NOMO-1 treated with dmso at 0.1 percent for 144 hours (cell line): Measurements from ENCODE around the gene FAM185A.
"Not testable (repeated sequence)": the region's sequence is repeated elsewhere in the genome, so short reads cannot be mapped to it uniquely, and the experiment has no call there.

ENCODE experiments used
- DNase-seq: peaks from one replicate; lab custom pipeline; 2025; ENCODE audit not compliant: unreplicated experiment; lab: John Stamatoyannopoulos, UW

FAM185A gene

DNA sequence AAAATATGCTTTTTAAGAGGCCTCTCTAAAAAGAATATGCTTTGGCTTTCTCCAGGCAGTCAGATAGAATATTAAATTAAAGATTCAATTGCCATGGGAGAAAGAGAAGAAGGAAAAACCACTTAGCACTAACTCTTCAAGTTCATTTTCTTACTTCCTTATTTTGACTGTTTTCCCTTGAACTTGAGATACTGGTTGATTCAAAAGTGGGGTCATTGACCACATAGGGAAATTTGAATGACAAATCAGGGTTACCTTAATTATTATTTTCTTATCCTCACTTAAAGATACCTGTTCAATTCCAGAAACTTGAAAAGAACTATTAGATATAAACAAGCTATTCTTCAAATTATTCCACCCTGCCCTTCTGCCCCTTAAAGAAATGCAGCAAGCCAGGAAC, 27.4 kb downstream of the FAM185A start:
- not testable (repeated sequence) for DNase-seq

DNA sequence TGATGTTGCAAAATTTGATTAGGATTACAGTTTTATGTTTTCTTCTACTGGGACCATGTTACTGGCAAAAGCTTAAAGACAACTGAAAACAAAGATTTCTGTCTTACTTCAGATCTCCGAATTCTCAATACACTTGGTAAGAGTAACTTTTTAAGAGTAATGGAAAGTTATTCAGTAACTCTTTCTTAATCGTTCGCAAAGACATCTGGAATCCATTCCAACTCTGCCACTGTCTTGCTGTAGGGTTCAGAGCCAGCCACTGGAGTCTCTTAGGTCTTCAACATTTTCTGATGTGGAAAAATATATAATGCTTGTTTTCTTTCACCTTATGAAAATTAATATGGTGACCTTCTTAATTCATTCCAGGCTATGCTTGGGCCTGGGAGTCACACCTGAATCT, 29.9 kb downstream of the FAM185A start:
- DNase-seq: not testable (repeated sequence)

DNA sequence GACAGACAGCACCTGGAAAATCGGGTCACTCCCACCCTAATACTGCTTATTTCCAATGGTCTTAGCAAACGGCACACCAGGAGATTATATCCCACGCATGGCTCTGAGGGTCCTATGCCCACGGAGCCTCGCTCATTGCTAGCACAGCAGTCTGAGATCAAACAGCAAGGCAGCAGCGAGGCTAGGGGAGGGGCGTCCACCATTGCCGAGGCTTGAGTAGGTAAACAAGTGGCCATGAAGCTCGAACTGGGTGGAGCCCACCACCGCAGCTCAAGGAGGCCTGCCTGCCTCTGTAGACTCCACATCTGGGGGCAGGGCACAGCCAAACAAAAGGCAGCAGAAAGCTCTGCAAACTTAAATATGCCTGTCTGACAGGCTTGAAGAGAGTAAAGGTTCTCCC, 32.1 kb downstream of the FAM185A start:
- not testable (repeated sequence) for DNase-seq

DNA sequence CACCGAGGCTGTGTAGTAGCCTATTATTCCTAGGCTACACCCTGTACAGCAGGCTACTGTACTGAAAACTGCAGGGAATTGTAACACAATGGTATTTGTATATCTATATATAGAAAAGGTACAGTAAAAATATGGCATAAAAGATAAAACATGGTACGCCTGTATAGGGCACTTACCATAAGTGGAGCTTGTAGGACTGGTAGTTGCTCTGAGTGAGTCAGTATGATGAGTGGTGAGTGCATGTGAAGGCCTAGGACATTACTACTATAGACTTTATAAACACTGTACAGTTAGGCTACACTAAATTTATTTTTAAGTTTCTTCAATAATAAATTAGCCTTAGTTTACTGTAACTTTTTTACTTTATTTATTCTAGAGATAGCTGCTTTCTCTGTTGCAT, 40.0 kb downstream of the FAM185A start:
- not testable (repeated sequence) for DNase-seq

DNA sequence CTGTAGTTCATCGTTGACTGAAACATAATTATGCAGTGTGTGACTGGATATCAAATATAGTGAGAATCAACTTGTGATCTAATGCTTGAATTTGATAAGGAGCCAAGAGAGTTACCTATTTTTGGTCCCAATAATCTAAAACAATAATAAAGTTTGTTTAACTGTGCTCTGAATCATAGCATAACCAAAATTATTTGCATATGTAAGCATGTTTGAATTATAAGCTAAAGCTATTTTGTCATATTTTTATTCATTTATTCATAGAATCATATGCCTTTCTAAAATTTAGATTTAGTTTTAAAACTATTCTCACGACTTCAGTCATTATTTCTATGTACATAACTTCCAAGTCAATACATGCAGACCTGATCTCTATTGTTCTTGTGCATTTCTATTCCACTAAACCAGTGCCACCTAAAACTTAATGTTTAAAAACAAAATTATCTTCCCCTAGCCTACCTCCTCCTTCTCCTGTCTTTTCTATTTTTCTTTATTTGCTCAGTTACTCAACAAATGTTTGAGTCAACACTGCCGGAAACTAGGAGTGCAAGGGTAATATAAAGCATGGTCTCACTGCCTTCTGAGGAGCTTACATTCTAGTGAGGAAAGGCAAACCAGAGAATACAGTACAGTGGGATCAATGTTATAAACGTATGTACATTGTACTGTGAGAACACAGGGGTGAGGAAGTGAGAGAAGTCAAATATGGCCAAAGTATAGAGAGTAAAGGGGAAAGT, 41.7 kb downstream of the FAM185A start:
- not testable (repeated sequence) for DNase-seq

DNA sequence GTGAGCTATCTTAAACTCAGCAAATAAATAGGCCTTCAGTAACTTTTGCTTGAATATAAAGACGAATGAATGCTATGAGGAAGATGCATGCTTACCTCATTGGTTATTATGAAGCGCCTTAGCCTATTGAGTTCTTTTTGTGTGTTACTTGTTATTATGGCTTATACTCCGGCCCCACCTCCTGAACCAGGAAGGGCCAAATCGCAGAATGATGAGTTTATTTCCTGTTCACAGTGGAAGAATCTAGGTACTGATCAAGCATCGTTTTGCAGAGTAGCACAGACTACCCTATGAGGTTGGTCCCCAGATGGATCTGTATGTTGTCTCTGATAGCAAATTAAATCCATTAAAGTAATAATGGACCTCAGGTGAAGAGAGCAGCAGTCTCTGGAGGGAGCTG, 42.6 kb downstream of the FAM185A start:
- DNase-seq: not testable (repeated sequence)

DNA sequence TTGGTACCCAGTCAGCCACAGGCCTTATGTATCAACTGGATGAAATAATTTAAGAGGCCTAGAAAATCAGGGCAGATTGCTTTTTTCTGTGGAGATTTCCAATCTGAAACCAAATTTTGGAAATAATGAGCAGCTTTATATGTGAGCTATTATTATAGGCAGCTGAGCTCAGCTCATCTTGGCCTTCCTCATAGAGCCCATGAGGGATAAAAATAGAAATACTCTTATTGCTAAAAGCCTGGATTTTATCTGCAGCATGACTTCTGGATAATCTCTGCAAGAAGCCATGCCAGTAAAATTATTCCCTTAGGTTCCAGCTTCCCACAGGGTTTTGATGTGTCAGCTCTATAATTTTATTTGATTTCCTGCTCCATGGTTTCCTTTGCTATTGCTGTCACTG, 43.0 kb downstream of the FAM185A start:
- not testable (repeated sequence) for DNase-seq

DNA sequence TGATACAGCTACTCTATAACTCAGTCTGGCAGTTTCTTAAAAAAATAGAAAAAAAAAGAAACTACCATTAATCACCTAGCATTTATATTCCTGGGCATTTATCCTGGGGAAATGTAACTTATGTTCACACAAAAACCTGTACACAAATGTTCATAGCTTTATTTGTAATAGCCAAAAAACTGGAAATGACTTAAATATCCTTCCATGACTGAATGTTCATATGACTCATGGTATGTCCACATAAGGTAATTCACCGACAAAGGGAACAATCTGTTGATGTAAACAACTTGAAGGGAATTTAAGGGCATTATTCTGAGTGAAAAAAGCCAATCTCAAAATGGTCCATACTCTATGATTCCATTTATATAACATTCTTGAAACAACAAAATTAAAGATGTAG, 45.8 kb downstream of the FAM185A start:
- DNase-seq: not testable (repeated sequence)

DNA sequence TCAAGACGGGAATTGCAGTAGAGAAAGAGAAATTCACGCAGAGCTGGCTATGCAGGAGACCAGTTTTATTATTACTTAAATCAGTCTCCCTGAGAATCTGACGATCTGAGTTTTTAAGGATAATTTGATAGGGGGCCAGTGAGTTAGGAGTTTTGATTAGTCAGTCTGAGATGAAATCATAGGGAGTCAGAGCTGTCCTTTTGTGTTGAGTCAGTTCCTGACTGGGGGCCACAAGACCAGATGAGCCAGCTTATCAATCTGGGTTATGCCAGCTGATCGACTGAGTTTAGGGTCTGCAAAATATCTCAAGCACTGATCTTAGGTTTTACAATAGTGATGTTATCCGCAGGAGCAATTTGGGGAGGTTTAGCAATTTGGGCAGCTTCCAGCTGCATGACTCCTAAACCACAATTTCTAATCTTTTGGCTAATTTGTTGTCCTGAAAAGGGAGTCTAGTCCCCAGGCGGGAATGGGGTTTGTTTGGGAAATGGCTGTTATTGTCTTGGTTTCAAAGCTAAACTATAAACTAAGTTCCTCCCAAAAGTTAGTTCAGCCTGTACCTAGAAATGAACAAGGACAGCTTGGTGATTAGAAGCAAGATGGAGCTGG, 47.3 kb downstream of the FAM185A start:
- not testable (repeated sequence) for DNase-seq

DNA sequence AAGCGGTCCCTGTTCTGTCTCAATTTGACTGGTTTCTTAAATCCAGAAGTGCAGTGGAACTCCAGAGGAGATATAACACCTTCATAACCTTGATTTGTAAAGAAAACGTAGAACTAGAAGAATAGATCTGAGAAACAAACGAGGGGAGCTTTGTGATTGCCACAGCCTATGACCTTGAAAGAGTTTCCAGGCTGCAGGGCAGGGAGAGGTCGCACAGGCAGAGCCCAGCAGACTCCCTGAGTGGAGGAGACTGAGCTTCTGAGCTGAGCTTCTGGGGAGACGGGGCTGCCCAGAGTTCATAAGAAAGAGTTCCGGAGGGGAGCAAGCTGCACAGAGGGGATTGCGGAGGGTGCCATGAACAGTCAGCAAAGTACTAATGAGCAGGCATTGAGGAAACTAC, 57.8 kb downstream of the FAM185A start:
- DNase-seq: no peak

DNA sequence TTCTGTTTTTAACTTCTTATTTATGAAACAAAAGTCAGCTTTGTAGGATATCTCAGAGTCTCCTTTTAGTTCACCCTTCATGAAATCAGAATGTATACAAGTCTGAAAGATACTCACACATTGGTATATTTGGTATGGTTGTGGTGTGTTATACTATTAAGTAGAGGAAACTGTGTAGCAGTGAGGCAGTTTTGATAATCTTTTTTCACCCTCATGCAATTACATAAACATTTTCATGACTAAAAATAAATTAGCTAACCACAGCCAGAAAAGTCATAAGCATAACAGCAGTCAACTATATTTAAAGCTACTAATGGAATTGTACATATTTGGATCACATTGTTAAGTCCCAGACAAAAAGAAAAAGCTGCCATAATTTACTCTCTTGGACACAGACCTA, 62.1 kb downstream of the FAM185A start:
- no peak for DNase-seq

DNA sequence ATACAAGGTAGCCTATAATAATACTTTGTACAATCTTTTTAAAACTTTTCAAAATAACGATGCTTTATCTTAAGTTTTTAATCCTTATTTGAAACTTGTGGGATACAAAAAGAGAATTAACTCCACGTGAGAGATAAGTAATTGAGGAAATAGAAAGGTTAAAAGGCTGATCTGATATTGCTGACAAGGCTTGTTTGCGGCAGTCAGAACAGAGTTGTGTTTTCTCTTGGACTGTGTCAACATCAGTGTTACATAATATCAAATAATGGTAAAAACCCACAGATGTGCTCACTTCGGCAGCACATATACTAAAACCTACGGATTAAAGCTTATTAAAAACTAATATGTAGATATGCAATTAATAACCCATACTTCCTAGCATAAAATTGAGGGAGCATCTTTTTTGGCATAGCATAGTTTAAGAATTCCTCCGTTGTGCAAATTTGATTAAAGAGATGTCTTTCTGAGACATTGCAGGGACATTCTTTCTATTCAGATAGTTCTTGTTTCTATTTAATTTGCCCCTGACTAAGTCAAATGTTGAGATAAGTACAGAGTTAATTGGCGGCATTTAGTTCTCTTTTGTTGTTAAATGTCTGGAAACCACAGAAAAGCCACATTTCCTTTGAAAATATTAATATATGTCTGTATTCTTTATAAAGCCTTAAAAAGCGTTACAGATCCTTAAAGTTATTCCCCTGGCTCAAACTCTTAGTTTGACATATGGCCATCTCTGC, 63.3 kb downstream of the FAM185A start:
- DNase-seq: no peak

DNA sequence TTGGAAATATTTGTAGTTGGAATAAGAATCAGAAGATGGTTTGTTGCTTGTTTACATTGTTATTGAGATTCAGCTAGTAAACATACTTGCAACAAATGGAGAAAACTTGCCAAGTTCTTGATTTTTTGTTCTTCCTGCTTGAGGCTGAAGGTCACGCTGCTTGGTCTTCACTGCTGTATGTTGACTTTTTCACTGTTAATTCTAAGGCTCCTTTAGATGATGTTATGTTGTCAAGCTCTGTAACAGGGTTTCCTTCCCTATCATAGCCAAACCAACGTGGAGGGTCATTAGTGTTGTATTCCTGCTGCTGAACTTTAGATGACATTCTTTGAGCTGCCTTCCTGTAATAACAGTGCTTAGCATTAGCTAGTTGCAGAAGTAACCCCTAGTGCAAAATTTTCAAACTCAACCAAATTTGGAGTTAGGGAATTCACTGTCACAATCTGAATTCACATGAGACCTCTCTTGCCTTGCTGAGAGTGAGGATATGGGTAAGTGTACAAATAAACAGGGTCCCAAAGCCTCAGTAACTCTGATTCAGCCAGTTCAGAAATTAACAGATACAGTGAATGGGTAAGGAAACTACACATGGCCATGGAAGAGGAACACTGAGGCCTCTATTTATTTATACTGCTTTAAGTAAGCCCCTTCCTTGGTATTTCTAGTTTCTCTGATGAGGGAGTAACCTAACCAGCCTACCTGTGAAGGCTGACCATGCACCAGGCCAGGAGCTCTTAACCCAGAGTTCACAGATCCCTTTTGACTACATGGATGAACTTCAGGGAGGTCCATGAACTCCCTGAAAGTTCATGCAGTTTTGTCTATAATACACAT, 64.6 kb downstream of the FAM185A start:
- no peak for DNase-seq

DNA sequence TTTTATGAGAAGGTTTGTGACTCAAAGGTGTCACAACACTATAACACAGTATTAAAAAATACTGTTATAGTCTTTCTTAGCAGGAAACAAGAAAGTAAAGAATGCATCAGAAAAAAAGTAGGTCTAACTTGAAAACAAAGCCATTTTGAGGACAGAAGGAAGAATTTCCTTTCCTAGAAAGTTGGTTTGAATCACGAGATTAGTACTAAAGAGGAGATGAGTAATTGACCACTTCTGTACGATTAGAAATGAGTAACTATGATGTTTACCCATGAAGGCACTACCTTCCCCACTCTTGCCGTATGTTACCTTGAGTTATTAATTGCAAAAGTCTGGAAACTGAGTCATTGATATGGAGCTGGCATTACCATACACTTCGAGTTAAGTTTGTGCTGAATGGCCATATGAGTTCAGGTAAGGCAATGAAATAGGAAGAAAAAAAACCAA, 65.2 kb downstream of the FAM185A start:
- DNase-seq: no peak

DNA sequence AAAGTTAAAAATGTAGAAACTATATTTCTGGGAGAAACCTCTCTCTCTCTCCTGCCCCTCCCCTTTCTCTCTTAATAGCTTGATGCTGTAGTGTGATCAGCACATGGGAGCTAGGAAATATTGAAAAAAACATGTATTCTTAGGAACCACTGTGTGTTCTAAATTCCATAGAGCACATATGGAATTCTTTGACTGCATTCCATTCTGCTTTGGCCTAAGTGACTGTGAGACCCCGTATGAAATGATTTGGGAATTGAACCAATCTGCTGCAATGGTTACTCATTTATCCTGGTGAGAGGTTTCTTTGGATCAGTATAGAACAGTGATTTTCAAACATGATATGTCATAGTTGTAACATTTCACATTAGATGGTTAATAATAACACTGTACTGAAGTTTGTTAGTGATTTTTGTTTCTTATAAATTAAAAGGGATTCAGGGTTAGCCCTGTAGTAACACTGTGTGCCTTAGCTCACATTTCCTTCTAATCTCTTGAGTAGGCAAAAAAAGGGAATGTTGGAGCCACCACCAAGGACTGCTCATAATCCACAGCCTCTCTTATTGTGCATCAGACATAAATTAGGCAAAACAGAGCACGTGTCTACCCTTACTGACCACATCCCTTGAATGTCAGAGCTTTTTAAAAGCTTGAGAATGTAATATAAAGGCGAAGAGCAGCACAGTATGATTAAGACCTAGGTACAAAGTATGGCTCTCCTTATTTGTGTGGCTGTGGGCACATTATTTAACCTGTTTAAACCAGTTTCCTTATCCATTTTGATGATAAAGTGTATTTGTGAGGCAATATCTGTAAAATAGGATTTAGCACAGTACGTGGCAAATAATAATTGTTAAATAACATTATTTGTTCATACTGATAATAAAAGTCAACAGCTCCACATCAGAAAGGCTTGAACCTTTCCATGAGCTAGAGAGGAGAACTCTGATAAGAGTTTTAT, 69.1 kb downstream of the FAM185A start:
- DNase-seq: no peak

DNA sequence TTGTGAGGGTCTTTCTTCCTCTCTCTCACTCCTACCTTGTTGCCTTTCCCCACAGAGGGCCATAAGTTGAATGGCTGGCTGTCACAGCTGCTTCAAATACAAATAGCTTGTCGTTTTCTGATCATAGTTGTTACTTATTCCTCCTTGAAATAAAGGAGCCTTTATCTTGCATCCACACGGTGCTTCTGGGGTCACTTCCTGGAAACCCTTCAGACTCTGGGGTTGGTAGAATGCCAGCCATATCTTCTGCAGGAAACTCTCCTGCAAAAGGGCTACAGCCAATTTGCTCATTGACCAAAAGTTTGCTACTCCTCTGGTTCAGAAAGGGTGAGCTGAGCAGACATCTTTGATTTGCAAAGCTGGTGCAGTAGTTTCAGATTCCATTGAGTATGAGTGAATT, 70.4 kb downstream of the FAM185A start:
- DNase-seq: no peak

DNA sequence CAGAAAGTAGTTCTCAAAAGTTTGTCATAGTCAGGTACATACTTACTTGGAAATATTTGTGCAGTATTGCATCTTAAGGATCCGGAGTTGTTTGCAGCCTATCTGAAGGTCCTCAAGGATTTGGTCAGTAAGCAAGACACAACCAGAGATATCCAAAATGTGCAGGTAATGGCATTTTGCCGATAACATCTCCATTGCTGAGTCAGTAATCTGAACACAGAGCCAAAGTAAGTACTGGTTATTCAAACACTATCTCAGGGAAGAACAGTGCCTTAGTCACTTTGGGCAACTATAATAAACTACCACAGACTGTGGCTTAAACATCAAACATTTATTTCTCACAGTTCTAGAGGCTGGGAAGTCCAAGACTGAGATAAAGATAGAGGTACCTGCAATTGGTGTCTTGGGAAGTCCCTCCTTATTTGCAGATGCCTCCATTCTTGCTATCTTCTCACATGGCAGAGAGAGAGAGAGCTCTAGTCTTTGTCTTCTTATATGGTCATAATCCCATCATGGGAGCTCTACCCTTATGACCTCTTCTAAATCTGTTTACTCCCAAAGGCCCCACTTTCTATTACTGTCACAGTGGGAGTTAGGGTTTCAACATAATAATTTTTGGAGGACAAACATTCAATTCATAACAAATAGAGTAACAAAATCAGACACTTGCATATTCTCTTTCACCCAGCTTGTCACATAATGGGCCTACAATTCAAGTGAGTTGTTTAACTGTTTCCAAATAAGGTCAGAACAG, 73.4 kb downstream of the FAM185A start:
- no peak for DNase-seq

DNA sequence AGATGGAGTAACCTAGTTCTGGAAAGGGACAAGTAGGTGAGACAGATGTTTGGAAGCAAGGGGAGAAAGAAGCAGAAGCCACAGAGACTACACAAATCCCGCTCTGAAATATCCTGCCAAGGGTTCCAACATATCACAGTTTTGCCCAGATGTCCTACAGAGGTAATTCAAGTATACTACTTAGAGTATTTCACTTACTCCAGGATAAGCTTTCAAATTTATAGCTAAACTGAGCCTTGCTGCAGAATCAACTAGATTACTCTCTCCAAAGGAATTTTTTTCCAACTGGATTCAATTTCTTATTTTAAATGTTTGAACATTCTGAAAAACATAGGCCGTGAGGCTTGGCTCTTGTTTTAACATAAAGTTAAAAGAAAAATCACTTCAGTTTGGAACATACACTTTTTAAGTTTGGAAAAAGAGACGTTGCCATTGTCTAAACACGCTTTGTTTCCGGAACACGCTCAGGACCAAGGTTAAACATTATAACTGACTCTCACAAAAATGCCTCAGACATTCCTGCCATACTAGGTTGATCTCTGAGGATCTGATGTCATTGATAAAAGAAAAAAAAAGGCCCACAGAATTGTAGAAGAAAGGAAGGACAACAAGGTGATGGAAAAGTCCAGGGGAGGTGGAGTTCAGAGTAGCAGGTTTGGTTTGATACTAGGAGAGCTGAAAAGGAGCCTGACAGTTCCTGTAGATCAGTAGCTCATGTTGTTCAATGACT, 74.8 kb downstream of the FAM185A start:
- DNase-seq: no peak

DNA sequence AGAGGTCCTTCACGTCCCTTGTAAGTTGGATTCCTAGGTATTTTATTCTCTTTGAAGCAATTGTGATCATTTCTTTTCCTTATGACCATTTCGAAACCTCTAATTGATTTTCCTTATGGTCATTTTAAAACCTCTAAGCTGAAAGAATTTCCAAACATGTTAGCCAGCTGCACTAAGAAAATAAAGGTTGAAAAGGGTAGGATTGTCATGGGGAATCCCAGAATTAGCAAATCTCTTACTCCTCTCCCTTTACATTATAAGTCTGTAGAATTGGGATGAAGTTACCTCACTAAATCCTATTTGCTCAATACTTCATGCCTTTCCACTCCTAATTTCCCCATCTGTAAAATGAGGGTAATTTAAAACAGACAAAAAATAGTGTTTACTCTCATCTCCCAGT, 79.5 kb downstream of the FAM185A start:
- DNase-seq: no peak
